IgD-negative memory B cell (primary cell): ENCODE results near the gene OR51E1. TPM values are rescaled to one million over a fixed set of nuclear protein-coding genes. Genes with fewer than 3 reads are reported as not detected.

Experiments used
- H3K27ac Mint-ChIP-seq, 3 donors: one replicate each; pipeline ENCODE4 v1.8.0; 2020 to 2022; ENCODE audit warnings: mild to moderate bottlenecking in 3 of 3, mixed read lengths in 3 of 3, moderate library complexity in 1 of 3
- H3K27me3 Mint-ChIP-seq: one replicate; pipeline ENCODE4 v1.8.0; 2021; ENCODE audit warnings: mixed read lengths
- H3K36me3 Mint-ChIP-seq: one replicate; pipeline ENCODE4 v1.8.0; 2020; ENCODE audit warnings: mild to moderate bottlenecking, mixed read lengths
- H3K4me1 Mint-ChIP-seq, 3 donors: one replicate each; pipeline ENCODE4 v1.8.0; 2020 to 2022; ENCODE audit warnings: mixed read lengths in 3 of 3, mild to moderate bottlenecking in 1 of 3
- H3K4me3 Mint-ChIP-seq, 4 donors: one replicate each; pipeline ENCODE4 v1.8.0; 2020 to 2022; ENCODE audit warnings: mild to moderate bottlenecking in 4 of 4, mixed read lengths in 4 of 4, moderate library complexity in 3 of 4
- H3K9me3 Mint-ChIP-seq, 3 donors: one replicate each; pipeline ENCODE4 v1.8.0; 2020 to 2021; ENCODE audit warnings: mixed read lengths in 3 of 3, mild to moderate bottlenecking in 1 of 3
- polyA plus RNA-seq: library from polyadenylated mRNA; unstranded; fragments of 300-500 nt; fragmentation: Illumina TruSeq; gene quantifications from one replicate; pipeline ENCODE4 v1.2.3, GENCODE V29; 2021

The OR51E1 gene
- polyA plus RNA-seq, 1 donor from 2014 or later = not detected

DNA sequence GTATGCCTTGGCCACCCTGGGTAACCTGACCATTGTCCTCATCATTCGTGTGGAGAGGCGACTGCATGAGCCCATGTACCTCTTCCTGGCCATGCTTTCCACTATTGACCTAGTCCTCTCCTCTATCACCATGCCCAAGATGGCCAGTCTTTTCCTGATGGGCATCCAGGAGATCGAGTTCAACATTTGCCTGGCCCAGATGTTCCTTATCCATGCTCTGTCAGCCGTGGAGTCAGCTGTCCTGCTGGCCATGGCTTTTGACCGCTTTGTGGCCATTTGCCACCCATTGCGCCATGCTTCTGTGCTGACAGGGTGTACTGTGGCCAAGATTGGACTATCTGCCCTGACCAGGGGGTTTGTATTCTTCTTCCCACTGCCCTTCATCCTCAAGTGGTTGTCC, 3.9 kb upstream of the OR51E1 start:
- peaks cover 1% of the 10 kb centered on the region for H3K36me3 Mint-ChIP-seq
- H3K27me3 Mint-ChIP-seq = peaks cover under 1% of the 10 kb centered on the region
- peaks cover 0 to 2% (median 0%) of the 10 kb centered on the region in 3 donors for H3K9me3 Mint-ChIP-seq
- no peaks in the 10 kb centered on the region for H3K4me1 Mint-ChIP-seq
- H3K27ac Mint-ChIP-seq = no peak overlapping the region
- H3K4me3 Mint-ChIP-seq = no peak overlapping the region

DNA sequence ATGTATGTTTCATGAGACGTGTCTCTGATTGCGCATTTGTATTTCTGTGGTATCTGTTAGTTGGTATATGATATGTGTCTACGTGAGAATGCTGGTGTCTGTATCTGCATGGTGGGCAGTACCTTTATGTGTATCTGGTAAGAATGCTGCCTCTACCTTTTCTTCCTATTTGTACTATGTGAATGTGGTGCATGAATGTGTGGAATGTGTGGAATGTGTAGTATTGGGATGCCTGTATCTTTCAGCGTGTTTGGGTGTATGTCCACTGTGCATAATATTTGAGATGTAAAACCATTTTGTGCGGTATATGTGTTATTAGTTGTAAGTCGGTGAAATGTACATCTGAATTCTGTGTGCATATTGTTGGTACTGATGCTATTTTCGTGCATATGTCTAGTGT, 2.3 kb upstream of the OR51E1 start:
- Mint-ChIP-seq H3K27ac (no peak overlapping the region), H3K9me3 (peaks cover 0 to 2% (median 0%) of the 10 kb centered on the region in 3 donors), H3K36me3 (peaks cover 1% of the 10 kb centered on the region), H3K27me3 (peaks cover 2% of the 10 kb centered on the region), H3K4me3 (no peak overlapping the region), H3K4me1 (no peaks in the 10 kb centered on the region)

DNA sequence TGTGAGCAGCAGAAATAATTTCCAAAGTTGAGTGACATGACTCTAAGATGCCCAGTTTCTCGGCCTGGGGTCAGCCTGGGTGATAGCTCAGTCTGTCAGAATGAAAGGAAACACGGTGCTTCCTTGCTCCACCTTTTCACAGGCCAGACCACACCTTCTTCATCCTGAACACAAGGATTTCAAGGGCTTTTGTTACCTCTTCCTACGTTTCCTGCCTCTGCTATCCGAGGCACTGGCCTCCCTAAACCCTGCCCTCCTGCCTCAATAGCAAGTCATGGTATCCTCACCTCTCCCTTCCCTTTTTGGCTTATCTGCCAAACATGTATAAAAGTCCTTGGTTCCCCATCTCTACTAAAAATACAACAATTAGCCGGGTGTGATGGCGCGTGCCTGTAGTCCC, 1.7 kb upstream of the OR51E1 start:
- Mint-ChIP-seq H3K27me3 (peaks cover 2% of the 10 kb centered on the region), H3K27ac (no peak overlapping the region), H3K9me3 (peaks cover 0 to 2% (median 0%) of the 10 kb centered on the region in 3 donors), H3K4me1 (no peaks in the 10 kb centered on the region), H3K36me3 (peaks cover 1% of the 10 kb centered on the region), H3K4me3 (no peak overlapping the region)

DNA sequence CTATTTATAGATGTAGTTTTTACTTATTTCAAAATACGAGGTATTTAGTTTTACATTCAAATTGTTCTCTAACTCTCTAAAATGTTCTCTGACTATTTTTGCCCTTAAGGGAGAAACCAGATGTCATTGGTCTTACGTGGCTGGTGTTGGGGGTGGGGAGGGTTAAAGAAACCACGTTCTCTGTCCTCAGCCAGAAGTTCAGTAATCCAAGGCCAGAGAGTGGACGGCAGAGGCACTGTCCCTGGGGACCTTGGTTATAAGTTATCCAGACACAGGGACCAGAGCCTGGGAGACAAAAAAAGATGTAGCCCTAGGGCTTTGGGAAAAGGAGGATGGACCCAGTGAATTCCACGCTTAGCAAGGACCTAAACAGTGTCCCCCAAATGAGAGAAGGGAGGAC, 706 bp upstream of the OR51E1 start:
- Mint-ChIP-seq H3K36me3 (peaks cover 1% of the 10 kb centered on the region), H3K27me3 (peaks cover 2% of the 10 kb centered on the region), H3K4me1 (no peaks in the 10 kb centered on the region), H3K27ac (no peak overlapping the region), H3K9me3 (peaks cover 0 to 2% (median 0%) of the 10 kb centered on the region in 3 donors), H3K4me3 (no peak overlapping the region)

DNA sequence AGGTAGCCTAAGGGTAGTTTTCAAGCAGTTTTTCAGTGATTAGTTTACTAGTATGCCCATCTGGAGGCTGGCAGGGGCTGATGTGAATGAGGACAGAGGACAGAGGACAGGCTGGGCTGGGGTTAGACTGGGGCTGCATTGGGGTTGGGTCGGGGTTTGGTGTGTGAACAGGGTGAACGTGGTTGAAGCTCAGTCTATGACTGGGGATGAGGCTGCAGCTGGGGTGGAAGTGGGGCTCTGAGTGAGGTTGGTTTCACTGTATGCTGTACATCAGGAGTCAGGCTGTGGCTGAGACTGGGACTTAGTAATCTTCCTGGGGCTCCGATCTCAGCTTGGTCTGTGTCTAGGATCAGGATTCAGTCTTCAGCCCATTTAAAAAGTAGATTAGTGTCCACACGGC, 451 bp downstream of the OR51E1 start:
- Mint-ChIP-seq H3K4me1 (no peaks in the 10 kb centered on the region), H3K36me3 (peaks cover 1% of the 10 kb centered on the region), H3K27ac (no peak overlapping the region), H3K27me3 (peaks cover 2% of the 10 kb centered on the region), H3K9me3 (peaks cover 0 to 4% (median 0%) of the 10 kb centered on the region in 3 donors), H3K4me3 (no peak overlapping the region)

DNA sequence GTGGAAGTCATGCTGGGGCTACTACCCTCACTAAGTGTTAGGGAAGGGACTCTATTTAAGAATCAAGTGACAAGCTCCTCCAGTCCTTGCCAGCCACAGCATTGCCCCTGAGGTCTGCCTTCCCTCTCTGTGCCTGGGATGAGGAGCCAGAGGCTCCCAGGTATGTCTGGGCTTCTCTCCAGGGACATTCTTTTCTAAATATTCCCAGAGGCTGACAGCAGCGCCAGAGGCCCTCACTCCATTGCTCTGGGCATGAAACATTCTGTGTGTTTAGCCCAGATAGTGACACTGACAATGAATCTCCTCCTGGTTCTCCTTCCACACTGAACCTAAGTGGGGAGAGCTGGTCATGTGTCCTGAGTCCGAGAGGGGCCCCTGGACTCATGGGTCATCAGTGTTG, 2.2 kb downstream of the OR51E1 start:
- Mint-ChIP-seq H3K36me3 (peaks cover 1% of the 10 kb centered on the region), H3K27ac (no peak overlapping the region), H3K9me3 (peaks cover 0 to 2% (median 0%) of the 10 kb centered on the region in 3 donors), H3K27me3 (peaks cover 2% of the 10 kb centered on the region), H3K4me1 (no peaks in the 10 kb centered on the region), H3K4me3 (no peak overlapping the region)

DNA sequence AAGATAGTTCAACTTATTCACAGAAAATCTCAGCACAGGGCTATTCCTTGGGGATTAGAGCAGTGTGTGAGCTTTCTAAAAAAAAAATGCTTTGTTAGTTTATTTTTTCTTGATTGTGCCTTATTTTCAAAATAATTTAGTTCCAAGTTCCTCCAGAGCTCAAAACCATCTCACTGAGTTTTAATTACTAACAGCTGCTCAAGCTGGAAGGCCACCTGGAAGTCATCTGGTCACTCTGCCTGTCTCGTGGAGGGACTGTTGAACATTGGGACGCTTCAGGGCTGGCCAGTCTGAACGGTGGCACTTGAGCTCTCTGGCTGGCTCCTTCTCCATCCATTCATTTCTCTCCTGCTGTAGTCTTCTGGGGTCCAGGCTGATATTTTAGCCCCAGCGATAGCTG, 4.0 kb downstream of the OR51E1 start:
- Mint-ChIP-seq H3K4me3 (no peak overlapping the region), H3K4me1 (no peaks in the 10 kb centered on the region), H3K27ac (no peak overlapping the region), H3K9me3 (peaks cover 0 to 2% (median 0%) of the 10 kb centered on the region in 3 donors), H3K36me3 (no peaks in the 10 kb centered on the region), H3K27me3 (peaks cover 2% of the 10 kb centered on the region)

DNA sequence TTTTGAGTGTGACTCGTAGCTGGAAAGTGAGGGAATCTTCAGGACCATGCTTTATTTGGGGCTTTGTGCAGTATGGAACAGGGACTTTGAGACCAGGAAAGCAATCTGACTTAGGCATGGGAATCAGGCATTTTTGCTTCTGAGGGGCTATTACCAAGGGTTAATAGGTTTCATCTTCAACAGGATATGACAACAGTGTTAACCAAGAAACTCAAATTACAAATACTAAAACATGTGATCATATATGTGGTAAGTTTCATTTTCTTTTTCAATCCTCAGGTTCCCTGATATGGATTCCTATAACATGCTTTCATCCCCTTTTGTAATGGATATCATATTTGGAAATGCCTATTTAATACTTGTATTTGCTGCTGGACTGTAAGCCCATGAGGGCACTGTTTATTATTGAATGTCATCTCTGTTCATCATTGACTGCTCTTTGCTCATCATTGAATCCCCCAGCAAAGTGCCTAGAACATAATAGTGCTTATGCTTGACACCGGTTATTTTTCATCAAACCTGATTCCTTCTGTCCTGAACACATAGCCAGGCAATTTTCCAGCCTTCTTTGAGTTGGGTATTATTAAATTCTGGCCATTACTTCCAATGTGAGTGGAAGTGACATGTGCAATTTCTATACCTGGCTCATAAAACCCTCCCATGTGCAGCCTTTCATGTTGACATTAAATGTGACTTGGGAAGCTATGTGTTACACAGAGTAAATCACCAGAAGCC, 11.0 kb downstream of the OR51E1 start:
- Mint-ChIP-seq H3K27me3 (peaks cover 7% of the 10 kb centered on the region), H3K4me1 (no peaks in the 10 kb centered on the region), H3K36me3 (no peaks in the 10 kb centered on the region), H3K9me3 (no peaks in the 10 kb centered on the region), H3K4me3 (no peak overlapping the region), H3K27ac (no peak overlapping the region)

DNA sequence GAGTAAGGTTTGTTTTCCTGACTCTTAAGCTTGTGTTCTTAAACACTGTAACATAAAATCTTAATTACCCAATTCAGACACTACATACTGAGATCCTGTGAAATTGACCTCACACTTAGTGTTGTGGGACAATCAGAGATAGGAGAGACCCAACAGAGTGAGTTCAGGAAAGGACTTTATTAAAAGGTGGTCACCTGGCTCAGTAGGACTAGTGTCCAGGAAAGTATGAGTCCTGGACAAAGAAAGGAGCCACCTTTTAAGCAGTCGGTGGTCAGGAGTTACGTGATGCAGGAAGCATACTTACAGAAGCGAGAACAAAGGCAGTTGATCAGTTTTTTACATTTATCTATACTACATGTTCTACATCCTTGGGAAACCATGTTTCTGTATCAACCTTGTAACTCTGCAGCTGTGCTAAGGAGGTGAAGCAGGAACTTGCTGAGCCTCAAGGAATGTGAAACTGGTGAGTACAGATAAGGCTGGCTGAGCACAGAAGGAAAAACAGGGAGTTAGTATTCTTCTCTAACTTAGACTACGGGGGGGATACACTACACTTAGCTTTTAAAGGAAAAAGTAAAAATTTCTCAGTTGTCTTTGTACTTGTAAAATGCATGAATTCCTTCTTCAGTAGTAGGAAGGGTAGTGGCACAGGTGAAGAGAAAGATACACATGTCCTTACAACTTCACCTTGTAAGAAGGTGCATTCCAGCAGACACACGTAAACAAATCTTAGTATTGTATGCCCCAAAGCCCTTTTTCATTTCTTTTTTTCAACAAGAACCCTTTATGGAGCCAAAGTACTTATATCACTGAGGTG, 15.1 kb downstream of the OR51E1 start:
- Mint-ChIP-seq H3K4me1 (no peaks in the 10 kb centered on the region), H3K9me3 (no peaks in the 10 kb centered on the region), H3K27me3 (peaks cover 11% of the 10 kb centered on the region), H3K36me3 (no peaks in the 10 kb centered on the region), H3K4me3 (no peak overlapping the region), H3K27ac (no peak overlapping the region)

DNA sequence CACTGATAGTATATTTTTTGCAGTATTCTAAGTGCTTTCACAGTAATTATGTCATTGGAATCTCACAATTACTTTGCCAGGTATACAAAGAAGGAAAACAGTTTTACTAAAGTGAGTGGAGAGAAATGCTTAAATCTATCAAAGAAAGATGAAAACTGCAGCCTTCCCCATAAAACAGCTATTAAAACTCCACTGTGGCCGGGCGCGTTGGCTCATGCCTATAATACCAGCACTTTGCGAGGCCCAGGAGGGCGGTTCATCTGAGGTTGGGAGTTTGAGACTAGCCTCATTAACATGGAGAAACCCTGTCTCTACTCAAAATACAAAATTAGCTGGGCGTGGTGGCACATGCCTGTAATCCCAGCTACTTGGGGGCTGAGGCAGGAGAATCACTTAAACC, 19.1 kb downstream of the OR51E1 start:
- Mint-ChIP-seq H3K4me3 (no peak overlapping the region), H3K36me3 (no peaks in the 10 kb centered on the region), H3K4me1 (no peaks in the 10 kb centered on the region), H3K9me3 (peaks cover 0 to 1% (median 0%) of the 10 kb centered on the region in 3 donors), H3K27ac (no peak overlapping the region), H3K27me3 (peaks cover 6% of the 10 kb centered on the region)

DNA sequence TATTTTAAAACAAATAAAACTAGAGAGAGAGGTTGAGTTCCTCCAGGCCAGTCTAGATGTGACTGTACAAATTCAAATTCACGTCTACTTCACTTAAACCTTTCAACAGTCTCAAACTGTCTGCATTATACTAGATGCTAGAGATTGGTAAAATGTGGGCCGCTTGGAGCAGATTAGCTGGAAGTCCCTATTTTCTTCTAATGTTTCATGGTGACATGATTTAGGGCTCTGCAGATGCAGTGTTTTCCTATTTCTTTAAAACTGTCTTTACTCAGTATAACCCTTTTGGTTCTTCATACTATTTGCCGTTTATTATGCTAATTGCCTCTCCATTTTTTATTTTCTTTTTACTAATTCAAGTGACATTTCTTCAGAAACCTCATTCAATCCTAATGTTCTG, 20.4 kb downstream of the OR51E1 start:
- H3K4me3 Mint-ChIP-seq = no peak overlapping the region
- no peaks in the 10 kb centered on the region for H3K4me1 Mint-ChIP-seq
- H3K9me3 Mint-ChIP-seq = peaks cover 0 to 1% (median 0%) of the 10 kb centered on the region in 3 donors
- peaks cover 5% of the 10 kb centered on the region for H3K27me3 Mint-ChIP-seq
- no peaks in the 10 kb centered on the region for H3K36me3 Mint-ChIP-seq
- no peak overlapping the region for H3K27ac Mint-ChIP-seq

DNA sequence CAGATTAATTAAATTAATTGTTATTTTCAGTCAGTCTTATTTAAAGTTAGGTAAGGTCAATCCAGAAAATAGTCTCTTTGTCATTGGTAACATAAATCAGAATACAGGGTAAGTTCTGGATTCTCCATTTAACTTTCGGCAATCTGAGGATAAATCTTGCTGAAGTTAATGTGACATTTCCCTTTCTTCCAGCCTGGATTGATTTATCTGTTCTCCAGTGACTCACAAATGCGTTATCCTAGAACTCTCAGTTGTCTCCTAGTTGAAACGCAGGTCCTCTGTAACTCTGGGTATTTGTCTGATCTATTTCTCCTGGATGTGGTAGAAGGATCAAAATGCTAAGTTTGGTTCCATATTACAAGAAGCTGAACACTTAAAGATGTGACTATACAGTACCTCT, 21.0 kb downstream of the OR51E1 start:
- H3K9me3 Mint-ChIP-seq = peaks cover 0 to 1% (median 0%) of the 10 kb centered on the region in 3 donors

DNA sequence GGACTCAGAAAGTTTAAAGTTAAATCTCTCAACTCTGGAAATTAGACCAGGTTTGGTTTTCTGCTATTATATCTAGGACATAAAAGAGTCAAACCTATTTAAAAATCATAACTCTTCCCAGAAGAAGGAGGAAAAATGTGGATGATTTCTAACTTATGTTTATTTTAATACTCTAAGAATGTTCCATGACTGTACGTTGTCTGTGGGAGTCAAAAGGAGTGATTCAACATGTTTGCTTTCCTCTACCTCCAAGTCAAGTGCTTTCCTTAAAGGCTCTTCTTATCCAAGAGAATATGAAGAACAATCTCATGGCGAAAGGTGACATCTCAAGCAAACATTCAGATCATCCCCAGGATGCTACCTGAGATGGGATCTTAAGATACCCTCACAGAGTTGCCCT, 21.6 kb downstream of the OR51E1 start:
- Mint-ChIP-seq H3K27me3 (peaks cover 5% of the 10 kb centered on the region), H3K4me3 (no peak overlapping the region), H3K36me3 (no peaks in the 10 kb centered on the region), H3K4me1 (no peaks in the 10 kb centered on the region), H3K9me3 (peaks cover 0 to 1% (median 0%) of the 10 kb centered on the region in 3 donors), H3K27ac (no peak overlapping the region)

More for the DNA sequence above, 21.0 kb downstream of the OR51E1 start:
- Mint-ChIP-seq H3K27ac (no peak overlapping the region), H3K27me3 (peaks cover 5% of the 10 kb centered on the region), H3K4me3 (no peak overlapping the region), H3K36me3 (no peaks in the 10 kb centered on the region), H3K4me1 (no peaks in the 10 kb centered on the region)

DNA sequence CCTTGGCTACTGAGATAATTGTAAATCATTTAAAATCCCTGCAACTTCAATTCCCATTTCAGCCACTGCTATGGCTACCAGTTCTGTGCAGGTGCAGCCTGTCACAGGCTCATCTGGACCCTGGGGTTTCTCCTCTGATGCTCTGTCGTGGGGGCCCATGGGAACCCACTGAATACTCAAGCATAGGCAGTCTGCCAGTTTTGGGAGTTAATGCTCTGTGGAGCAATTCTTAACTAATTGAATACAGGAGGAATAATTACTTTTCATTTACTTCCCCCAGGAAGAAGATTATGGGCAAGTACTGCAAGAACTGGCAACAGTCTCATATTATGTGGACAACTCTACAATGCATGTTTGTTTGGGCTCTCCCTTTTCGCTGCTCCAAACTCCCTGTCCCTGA, 28.0 kb downstream of the OR51E1 start:
- no peaks in the 10 kb centered on the region for H3K4me1 Mint-ChIP-seq
- peaks cover 7% of the 10 kb centered on the region for H3K27me3 Mint-ChIP-seq
- H3K9me3 Mint-ChIP-seq = no peaks in the 10 kb centered on the region
- no peaks in the 10 kb centered on the region for H3K36me3 Mint-ChIP-seq
- no peak overlapping the region for H3K4me3 Mint-ChIP-seq
- H3K27ac Mint-ChIP-seq = no peak overlapping the region

DNA sequence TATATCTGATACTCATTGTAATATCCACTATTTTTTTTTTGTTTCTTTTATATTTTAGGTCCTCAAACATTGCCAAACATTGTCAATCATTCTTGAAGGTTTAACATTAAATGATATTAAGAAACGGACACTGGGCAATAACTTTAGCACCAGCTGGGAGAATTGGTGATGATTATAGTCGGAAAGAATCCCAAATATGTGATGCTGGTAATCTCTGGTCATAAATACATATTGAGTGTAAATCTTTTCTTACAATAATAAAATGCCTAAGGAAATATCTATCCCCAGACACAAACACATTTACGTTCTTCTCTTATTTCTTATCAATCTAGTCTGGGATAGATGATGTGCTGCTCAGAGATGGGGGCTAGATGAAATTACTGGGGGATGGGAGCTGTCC, 28.7 kb downstream of the OR51E1 start:
- no peak overlapping the region for H3K4me3 Mint-ChIP-seq
- no peaks in the 10 kb centered on the region for H3K36me3 Mint-ChIP-seq
- H3K4me1 Mint-ChIP-seq = no peaks in the 10 kb centered on the region
- no peaks in the 10 kb centered on the region for H3K9me3 Mint-ChIP-seq
- H3K27me3 Mint-ChIP-seq = peaks cover 7% of the 10 kb centered on the region
- no peak overlapping the region for H3K27ac Mint-ChIP-seq

DNA sequence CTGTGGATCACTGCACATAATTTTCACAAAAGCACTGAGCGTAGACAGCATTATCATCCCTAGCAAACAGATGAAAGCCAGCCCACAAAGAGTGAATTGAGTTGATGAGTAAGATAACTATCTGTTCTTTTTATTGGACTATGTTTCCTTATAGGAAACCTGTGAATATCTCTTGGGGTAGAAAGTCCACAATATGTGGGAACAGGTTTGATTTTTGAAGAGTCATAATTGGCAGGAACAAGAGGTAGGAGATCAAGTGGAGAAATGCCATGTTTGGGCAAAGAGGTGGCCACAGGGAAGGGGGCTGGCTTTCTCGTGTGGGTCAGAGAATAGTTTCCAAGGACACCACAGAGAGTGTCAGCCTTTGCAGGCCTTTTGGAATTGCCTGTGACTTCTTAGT, 30.0 kb downstream of the OR51E1 start:
- no peaks in the 10 kb centered on the region for H3K36me3 Mint-ChIP-seq
- no peak overlapping the region for H3K27ac Mint-ChIP-seq
- H3K4me1 Mint-ChIP-seq = no peaks in the 10 kb centered on the region
- no peaks in the 10 kb centered on the region for H3K9me3 Mint-ChIP-seq
- no peak overlapping the region for H3K4me3 Mint-ChIP-seq
- peaks cover 7% of the 10 kb centered on the region for H3K27me3 Mint-ChIP-seq
